Kidney (tissue), 14 donors: ENCODE measurements around the gene PRRC2B. TPM values are rescaled to one million over a fixed set of nuclear protein-coding genes. Genes with fewer than 3 reads are reported as not detected.

Source experiments
- DNase-seq, 5 donors: peaks; one replicate each; pipeline ENCODE4 v3.0.0-alpha.2; 2013 to 2020
- FAIRE-seq: peaks from 2 replicates; lab custom pipeline; 2012; peaks lifted over from hg19 to GRCh38; lab: Jason Lieb, UNC
- H3K27ac ChIP-seq, 2 donors: one replicate each; pipeline ENCODE4 v1.7.0; 2013; ENCODE audit warnings: low read depth in 2 of 2, low read length in 2 of 2, inconsistent platforms in 1 of 2
- H3K27me3 ChIP-seq: one replicate; pipeline ENCODE4 v1.7.1; 2013; ENCODE audit warnings: low read length, inconsistent platforms; ENCODE audit not compliant: control insufficient read depth, insufficient read depth
- H3K36me3 ChIP-seq, 3 donors: one replicate each; pipeline versions ENCODE4 v1.7.0 to v1.7.1; 2013; ENCODE audit warnings: low read length in 3 of 3, control low read depth in 1 of 3, inconsistent platforms in 1 of 3; ENCODE audit not compliant: insufficient read depth in 3 of 3, control insufficient read depth in 2 of 3
- H3K4me1 ChIP-seq, 3 donors: one replicate each; pipeline versions ENCODE4 v1.7.0 to v1.7.1; 2013; ENCODE audit warnings: low read length in 3 of 3, inconsistent platforms in 1 of 3, low read depth in 1 of 3; ENCODE audit not compliant: control insufficient read depth in 2 of 3, insufficient read depth in 2 of 3
- H3K4me3 ChIP-seq, 3 donors: one replicate each; pipeline versions ENCODE4 v1.7.0 to v1.8.1; 2013; ENCODE audit warnings: low read length in 3 of 3, control low read depth in 1 of 3, inconsistent platforms in 1 of 3
- H3K9ac ChIP-seq, 3 donors: one replicate each; pipeline versions ENCODE4 v1.7.0 to v1.7.1; 2013; ENCODE audit warnings: low read length in 3 of 3, control low read depth in 1 of 3, inconsistent platforms in 1 of 3
- H3K9me3 ChIP-seq, 3 donors: one replicate each; pipeline versions ENCODE4 v1.7.0 to v1.7.1; 2013; ENCODE audit warnings: low read length in 3 of 3, control low read depth in 1 of 3, inconsistent platforms in 1 of 3; ENCODE audit not compliant: control insufficient read depth in 2 of 3, insufficient read depth in 1 of 3
- CTCF ChIP-seq: IDR thresholded peaks from 3 replicates; pipeline ENCODE4 v1.5.1; 2012; ENCODE audit warnings: mild to moderate bottlenecking, moderate library complexity, borderline replicate concordance; ENCODE audit not compliant: insufficient read depth; ENCODE audit errors: extremely low read depth
- intact Hi-C: fragments of 100-400 bp; cut with DNase I; formaldehyde crosslinking; loops from one replicate; pipeline ENCODE4 v1.11.1; 2022
- polyA plus RNA-seq: library from polyadenylated mRNA; stranded (reverse); fragments of 350-450 nt; fragmentation: Illumina TruSeq; extraction: RNeasy Lipid Tissue Mini Kit (QIAGEN cat#74804); gene quantifications from one replicate; pipeline ENCODE4 v1.2.3, GENCODE V29; 2014; ENCODE audit warnings: low read depth, low replicate concordance; ENCODE audit not compliant: insufficient read depth
- total RNA-seq: library from RNA; stranded (reverse); fragmentation: NEBNext Ultra II Directional; extraction: Animal tissue kit (Norgen Biotek cat#: 25700); gene quantifications from one replicate; pipeline ENCODE4 v1.2.1, GENCODE V29; 2021
- donor health status: control.
- donor health status: control.
- donor health status: control.
- donor health status: control.
- donor health status: control.
- donor health status: DM: yes; HTN: yes; CAD: no.
- donor health status: Normal renal cell carcinoma (clear cell type).

Gene PRRC2B
- total and polyA plus RNA-seq, 2 donors from 2014 or later: 37.4 to 227 TPM

DNA sequence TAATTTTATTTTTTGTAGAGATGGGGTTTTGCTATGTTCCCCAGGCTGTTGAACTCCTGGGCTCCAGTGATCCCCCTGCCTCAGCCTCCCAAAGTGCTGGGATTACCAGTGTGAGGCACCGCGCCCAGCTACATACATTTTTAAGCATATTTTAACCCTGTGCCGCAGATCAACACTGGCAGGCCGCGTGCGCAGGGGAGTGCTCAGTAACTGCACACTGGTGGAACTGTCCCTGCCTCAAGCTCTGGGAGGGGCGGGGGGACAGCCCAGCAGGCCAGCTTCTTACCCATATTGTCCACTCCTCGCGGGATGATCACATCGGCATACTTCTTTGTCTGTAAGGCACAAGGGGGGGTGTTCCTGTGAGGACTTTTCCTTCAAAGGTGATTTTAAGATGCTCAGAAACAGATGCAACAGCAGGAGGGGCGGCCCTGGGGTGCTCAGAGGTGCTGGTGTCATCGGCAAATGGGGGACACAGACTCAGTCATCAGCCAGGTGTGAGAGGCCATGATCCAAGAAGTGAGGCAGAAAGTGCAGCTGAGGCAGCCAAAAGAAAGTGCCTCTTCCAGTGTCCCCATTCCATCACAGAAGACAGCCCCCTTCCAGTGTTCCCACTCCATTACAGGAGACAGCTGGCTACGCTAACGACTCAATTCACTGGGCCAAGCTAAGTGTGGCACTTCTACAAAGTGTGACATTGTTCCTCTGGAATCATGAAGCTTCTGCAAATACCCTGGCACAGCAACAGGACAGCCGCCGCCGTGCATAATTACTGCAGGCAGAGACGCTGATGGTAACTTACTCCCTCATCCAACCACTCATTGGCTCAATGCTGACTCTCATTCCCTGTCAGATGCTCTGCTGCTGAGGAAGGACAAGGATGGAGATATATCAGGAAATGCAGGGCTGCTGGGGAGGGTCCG lies 132.0 kb downstream of the PRRC2B start:
- H3K4me1 ChIP-seq: peaks cover 0 to 14% (median 7%) of the 10 kb centered on the region in 3 donors
- no peak for FAIRE-seq
- no peak for DNase-seq

GRCh38 chr9:131528186-131528585 lies 134.3 kb downstream of the PRRC2B start:
- TF ChIP-seq CTCF: no peak
- Histone ChIP-seq H3K27me3 (no peaks in the 10 kb centered on the region), H3K4me3 (no peak overlapping the region), H3K27ac (no peak overlapping the region), H3K9ac (no peak overlapping the region), H3K36me3 (peaks cover 2 to 23% (median 10%) of the 10 kb centered on the region in 3 donors), H3K9me3 (no peaks in the 10 kb centered on the region), H3K4me1 (peaks cover 0 to 16% (median 7%) of the 10 kb centered on the region in 3 donors)
- intact Hi-C loops: no loop called here
- DNase-seq: no peak
- no peak for FAIRE-seq

More for the DNA sequence above, 132.0 kb downstream of the PRRC2B start:
- TF ChIP-seq CTCF: no peak
- no peaks in the 10 kb centered on the region for H3K27me3 ChIP-seq
- H3K4me3 ChIP-seq: no peak overlapping the region
- H3K36me3 ChIP-seq: peaks cover 2 to 42% (median 17%) of the 10 kb centered on the region in 3 donors
- no peak overlapping the region for H3K9ac ChIP-seq
- no peak overlapping the region for H3K27ac ChIP-seq
- H3K9me3 ChIP-seq: no peaks in the 10 kb centered on the region
- intact Hi-C loops: no loop called here

DNA sequence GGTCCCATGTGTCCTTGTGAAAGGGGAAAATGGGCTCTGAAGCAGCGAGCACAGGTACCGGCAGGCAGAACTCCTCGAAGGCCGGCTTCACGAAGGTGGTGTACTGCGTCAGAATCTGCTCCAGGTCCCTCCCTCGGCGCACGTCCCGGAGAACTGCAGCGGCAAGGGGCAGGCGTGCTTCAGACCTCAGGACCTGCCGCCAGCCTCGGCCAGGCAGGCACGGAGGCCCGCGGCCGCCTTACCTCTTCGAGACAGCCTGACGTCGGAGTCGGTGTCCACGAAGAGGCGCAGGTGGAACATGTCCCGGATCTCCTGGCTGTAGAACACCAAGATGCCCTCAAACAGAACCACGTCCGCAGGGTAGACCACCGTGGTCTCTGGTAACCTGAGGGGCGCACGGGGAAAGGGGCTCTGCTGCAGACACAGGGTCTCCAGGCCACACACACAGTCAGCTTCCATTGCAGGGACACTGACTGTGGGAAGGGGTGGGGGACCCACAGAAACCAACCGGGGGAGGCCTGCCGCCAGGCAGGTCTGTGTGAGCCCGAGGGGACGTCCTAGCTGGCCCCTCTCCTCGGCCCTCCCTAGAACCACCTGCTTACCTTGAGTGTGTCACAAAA lies 135.1 kb downstream of the PRRC2B start:
- Histone ChIP-seq H3K9ac (no peak overlapping the region), H3K4me3 (no peak overlapping the region), H3K36me3 (peaks cover 2 to 23% (median 10%) of the 10 kb centered on the region in 3 donors), H3K27me3 (no peaks in the 10 kb centered on the region), H3K4me1 (peaks cover 0 to 15% (median 7%) of the 10 kb centered on the region in 3 donors), H3K27ac (no peak overlapping the region), H3K9me3 (no peaks in the 10 kb centered on the region)
- DNase-seq (no peak), FAIRE-seq (no peak)
- TF ChIP-seq CTCF: no peak
- intact Hi-C loops: no loop called here
